Left forelimb (tissue), 1 donor: ENCODE data around the gene AMBN.

Source experiments
- DNase-seq: peaks from one replicate; pipeline ENCODE4 v3.0.0-alpha.2; 2018; ENCODE audit warnings: low spot score

Gene AMBN, protein sequence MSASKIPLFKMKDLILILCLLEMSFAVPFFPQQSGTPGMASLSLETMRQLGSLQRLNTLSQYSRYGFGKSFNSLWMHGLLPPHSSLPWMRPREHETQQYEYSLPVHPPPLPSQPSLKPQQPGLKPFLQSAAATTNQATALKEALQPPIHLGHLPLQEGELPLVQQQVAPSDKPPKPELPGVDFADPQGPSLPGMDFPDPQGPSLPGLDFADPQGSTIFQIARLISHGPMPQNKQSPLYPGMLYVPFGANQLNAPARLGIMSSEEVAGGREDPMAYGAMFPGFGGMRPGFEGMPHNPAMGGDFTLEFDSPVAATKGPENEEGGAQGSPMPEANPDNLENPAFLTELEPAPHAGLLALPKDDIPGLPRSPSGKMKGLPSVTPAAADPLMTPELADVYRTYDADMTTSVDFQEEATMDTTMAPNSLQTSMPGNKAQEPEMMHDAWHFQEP

DNA sequence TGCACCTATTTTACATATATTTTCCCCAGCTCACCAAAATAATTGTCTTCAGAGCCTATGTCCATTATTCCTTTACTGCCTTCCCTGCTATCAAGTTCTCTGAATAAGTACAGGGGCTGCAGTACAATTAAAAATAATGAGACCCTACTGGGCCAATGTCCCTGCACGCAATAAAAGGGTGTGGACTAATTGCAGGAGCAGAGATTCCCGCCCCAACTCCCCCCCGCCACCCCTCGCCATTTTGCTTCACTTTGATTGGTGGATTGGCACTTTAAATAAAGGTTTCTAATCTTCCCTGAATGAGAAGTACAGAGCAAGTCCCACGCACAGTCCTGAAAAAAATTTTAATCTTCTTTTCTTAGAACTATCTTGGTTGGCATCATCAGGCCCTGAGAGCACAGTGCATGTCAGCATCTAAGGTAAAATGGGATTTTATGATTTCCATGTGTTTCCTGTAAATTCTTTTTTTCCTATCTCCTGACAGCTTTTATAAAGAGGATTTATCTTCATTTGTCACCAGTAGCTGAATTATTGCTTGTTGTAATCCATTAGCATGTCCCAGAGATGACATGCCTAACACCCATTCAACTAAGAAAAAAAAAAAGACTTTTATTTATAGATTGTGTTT, at the start of gene AMBN:
Gene AMBN (plus strand): TSS at position 302 of the 628 bp plus-strand sequence. CDS start 103 bp downstream, at position 405.
- DNase-seq, result no peak

DNA sequence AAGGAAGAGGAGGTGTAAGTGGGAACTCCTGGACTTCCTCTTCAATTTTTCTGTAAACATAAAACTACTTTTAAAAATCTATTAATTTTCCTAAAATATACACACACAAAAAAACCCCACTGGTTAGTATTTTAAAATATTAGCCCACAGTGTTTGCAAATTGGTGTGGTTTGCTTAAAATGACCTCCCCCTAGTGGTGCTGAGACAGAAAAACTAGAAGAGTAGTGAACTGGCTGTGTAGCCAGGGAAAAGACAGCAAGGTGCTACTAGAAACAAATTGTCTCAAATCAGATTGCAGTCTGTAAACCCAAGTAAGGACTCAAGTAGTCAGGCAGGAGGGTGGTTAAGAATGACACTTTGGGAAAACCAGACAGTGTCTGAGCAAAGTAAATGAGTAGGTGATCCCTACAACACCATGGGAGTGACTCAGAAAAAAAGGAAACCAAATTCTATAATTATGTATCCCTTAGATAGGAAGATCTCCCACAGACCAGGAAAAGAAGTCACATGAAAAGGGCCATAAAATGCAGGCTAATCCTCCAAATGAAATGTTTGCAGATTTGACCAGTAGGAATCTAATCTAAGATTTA, 47.7 kb upstream of the AMBN start:
- DNase-seq, result no peak

DNA sequence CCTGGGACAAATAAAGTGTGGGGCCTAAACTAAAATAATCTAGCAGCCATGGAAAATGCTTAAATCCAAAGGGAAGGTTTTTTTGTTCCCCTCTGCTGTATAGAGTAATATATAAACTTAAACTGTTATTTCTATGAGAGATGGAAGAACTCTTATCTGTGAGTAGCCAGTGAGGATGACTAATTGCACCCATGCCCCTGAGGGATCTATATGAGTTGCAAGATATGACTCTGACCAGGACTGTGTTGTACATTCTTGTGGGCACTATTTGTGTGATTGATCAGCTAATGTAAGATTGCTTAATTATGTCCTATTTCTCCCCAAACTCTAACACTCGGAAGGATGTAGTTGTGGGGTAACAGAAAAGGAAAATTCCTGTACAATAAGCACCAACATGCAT, 35.2 kb upstream of the AMBN start:
- no peak for DNase-seq

DNA sequence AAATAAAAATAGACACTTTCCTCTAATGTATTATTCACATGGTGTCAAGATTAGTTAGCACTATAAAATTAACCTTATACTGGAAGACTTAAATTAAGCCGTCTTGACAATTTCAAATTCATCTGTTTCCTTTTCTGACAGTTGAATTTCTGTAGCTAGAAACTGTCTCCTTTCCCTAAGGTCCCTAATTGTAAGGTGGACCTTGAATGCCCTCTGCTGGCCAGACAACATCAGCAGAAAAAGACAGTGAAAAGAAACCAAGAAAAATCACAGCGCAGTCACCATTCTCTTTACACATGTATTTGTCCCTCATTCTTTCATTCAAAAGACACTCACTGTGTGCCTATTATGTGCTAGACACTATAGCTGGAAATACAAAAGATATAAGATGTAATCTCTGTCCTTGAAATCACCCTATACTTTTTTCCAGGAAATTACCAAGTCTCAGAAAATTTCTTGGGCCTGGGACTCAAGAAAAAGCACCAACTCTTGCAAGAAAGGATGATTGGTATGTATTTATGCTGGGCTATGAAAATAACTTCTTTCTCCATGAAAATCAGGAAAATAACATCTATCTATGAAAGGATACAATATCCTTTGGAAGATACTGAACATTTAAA, 32.7 kb upstream of the AMBN start:
- DNase-seq, result no peak

DNA sequence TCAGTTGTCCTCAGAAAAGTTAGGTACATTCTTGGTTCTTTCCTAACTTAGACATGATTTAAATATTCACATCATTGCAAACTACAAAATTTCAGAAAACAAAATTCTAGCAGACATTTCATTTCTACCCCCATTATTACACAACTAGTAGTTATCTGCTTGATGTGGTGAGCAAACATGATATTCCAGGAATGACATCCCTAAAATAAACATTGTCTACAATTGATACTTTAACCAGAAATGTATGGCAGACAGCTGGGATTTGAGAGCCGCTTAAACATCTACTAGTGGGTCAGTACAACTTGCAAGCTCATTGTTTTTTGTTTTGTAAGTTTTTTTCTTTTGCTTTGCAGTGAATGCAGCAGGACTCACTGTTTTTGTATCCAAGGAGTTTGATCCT, 32.1 kb upstream of the AMBN start:
- no peak for DNase-seq

DNA sequence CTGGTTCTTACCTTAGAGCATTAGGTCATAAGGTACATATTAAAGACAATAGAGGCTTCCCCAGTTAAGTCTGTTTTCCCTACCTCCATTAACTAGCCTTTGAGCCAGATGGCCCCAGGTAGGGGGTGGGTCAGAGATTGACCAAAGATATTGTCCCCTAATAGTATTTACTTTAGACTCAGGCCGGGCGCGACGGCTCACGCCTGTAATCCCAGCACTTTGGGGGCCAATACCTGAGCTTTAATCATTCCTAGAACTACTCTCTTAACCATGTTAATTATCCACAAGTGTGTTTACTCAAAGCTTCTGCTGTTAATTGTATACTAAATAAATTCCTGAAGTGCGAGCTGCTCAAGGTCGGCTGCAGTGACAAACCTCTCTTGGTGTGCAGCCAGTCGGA, 28.0 kb upstream of the AMBN start:
- DNase-seq, result no peak

DNA sequence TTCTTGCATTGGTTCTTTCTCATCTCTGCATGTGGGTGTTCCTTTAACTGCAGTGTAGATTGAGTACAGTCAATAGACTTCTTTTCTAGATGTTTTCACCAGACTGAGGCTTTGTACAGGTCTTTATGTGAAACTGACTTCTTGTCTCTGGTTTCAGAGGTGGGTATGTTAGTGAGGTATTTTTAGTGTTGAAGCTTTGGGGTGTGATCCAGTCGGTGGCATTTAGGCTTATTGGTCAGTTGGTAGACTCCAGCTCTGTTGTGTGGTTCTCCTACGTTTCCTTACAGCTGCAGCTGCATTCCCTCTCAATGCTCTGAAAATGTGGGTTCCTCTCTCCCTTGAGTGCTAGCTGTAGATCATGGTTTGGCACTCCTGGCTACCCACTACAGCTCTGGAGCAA, 21.3 kb upstream of the AMBN start:
- DNase-seq, result no peak

DNA sequence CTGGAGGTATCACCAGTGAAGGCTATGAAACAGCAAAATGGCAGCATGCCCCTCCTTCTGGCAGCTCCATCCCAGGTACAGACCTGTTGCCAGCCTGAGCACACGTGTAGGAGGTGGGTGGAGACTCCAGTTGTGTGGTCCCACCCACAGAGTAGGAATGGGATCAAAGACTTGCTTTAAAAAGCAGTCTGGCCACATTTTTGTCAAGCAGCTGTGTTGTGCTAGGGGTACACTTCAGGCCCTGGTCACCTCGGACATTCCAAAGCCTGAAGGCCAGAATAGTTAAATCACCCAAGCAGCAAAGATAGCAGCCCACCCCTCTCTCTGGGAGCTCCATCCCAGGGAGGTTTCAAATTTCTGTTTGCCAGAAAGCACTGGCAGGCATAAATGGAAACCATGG, 20.3 kb upstream of the AMBN start:
- DNase-seq, result no peak

DNA sequence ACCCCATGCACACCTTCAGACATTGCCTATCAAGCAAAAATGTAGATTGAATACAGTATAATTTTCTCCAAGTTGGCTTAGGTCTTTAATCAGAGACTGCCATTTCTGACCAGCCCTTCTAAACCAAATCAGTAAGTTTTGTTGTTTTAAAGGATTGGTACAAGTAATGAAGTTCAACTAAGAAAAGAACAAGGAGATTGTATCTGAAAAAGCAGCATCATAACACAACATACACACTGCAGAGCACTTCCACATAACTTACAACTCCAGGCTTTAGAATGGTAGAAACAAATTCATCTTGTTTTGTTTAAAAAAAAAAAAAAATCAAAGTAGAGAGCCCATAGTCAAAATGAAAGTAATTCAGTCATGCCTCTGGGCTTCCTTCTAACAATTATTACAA, 16.1 kb upstream of the AMBN start:
- DNase-seq, result no peak

DNA sequence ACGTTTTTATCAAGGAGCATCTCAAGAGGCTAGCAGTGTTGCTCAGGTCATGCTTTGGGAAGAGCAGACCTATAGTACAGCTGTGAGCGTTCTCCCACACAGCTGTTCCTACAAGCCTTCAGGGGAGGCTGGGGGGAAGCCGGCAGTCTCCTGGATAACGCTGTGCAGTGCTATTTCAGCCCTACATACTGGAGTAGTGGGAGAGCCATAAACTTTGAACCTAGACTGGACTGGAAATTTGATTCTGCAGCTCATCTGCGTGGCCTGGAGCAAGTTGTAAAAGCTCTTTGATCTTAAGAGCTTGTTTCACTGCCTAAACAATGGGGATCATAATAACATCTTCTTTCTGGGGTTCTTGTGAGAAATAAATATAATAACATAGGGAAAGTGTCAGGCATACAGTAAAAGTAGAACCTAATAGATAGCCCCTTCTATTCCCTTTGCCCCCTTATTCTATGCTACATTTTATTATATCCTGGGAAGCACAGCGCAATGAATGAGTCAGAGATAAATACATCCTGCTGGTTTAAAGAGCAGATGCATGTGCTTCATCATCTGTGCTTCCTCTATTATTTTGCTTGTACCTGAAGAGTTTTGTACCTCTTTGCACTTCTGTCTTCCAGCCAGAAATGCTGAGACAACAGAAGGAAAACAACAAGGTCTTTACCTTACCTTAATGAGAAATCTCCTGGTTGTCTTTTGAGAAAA, 14.7 kb upstream of the AMBN start:
- DNase-seq, result no peak

DNA sequence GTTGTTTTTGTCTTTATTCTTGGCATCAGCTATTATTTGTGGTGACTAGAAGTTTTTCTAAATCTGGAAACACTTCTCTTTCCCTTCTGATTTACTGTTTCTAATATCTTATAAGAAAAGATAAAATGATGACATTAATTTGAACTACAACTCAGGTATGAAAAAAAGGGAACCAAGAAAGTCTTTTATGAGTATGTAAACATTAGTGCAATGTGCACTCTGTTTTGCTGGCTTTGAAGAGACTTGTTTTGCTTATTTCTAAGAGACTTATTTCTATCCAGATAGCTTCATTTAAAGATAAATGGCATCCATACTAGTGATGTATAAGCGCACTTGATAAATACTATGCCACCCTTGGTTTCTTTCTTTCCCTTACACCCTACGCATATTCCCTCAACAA, 10.1 kb upstream of the AMBN start:
- DNase-seq, result no peak

DNA sequence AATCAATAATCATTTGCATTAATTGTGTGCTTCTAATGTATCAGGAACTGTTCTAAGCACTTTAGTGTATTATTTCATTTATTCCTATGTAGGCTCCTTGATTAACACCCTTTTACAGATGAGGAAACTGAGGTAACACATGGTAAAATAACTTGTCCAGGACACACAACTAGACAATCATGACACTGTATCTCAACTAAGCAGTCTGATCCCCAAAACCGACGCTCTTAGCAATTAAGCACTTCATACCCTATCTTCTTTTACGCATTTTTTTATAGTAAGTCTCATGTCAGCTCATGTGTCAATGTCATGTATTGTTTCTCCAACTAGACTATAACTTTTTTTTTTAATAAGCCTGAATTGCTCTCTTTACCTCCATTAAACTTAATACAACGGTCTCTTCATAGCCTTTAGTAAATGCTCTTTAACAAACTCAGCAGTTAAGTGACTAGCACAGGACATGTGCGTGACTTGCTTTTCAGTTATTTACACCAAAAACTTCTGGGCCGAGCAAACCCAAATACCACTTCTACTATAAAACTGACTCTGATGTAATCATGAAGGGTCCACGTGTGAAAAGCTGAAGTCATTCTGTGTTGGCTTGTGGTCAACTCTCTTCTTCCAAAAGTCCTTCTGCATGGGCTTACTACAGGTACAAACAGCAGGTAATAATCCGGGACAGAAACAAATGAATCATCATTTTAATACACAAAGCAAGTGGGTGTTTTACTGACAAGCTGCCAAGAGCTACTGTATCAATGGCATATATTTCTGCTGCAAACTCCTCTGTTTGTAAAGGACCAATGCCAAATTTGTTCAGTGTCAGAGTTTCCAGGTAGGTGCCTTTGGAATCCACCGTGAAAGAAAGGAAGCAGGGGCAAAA, 7.9 kb upstream of the AMBN start:
- DNase-seq, result no peak

DNA sequence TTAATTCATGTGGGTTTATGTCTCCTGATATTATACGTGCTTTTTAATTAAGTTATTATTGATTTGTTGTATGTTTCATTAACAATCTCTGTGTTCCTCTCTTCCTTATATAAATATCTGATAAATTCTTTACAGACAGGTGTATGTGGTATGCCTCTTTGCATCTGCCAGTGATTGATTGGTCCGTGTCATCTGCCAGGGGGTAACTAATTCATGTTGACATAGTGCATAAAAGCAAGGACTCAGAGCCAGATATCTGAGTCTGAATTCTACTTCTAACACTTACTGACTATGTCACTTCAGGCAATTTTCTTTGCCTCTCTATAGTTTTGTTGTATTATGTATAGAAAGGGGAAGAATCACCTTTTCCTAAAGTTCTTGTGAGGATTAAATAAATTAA, 5.2 kb upstream of the AMBN start:
- no peak for DNase-seq

DNA sequence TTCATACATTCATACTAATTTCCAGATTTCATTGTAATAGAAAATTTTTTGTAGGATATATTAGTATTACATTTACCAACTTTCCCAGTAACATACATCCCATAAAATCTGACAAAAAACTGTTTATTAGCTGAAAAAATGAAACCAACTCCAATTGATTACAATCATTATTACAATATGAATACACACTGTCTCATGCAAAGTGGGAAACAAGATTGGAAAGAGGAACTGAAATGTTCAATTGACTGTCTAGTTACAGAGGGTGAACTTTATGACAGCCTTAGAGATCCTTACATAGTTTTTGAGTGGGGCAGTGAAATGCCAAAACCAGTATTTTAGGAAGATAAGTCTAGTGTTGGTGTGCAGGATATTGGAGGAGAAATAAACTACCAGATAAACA, 2.3 kb upstream of the AMBN start:
- DNase-seq, result no peak

DNA sequence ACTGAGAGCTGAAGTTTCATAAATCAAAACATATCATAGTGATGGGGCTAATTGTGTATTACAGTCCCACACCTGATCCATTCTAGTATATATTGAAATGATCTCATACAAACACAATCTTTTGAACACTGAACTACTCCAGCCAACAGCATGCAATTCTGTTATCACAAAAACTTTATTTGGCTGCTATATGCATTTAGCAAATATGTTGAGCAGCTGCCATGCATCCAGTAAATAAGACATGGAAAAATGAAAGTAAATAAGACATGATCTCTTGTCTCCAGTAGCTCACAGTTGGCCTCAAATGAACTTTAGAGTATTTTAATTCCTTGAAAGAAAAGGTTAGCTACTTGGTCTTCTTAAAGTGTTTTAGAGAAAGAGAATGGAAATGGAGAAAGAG, 2.1 kb downstream of the AMBN start:
- no peak for DNase-seq

DNA sequence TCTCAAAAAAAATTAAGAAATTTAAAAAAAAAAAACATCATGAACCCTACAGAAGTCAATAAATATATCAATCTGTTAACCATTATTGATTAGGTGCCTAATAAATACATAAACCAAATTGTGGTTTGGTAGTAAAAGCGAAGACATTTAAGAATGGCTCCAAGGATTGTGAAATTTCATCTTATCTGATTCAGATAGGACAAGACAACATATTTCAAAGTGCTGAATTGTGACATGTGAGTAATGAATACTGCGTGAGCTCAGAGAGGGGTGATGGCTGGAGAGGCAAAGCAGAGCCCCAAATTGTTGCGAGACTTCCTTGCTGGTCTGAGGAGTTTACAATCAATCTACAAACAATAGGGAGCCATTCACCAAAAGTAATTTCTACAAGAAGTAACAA, 8.2 kb downstream of the AMBN start:
- no peak for DNase-seq

DNA sequence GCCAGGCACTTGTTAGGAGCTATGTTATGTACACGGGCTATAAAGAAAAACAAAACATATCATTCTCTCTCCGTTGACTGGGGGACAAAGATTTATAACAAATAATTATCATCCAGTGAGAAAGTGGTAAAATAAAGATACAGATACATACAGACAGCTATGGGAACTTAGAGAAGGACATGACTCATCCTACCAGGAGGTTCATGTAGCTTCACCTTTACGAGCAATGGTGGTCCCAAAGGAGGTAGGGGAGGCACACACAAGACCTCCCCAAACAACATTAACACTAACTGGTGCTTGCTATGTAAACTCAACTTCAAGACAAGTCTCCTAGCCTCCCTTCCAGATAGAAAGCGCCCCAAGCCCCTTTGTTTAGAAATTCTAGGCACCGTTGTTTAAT, 8.9 kb downstream of the AMBN start:
- no peak for DNase-seq

DNA sequence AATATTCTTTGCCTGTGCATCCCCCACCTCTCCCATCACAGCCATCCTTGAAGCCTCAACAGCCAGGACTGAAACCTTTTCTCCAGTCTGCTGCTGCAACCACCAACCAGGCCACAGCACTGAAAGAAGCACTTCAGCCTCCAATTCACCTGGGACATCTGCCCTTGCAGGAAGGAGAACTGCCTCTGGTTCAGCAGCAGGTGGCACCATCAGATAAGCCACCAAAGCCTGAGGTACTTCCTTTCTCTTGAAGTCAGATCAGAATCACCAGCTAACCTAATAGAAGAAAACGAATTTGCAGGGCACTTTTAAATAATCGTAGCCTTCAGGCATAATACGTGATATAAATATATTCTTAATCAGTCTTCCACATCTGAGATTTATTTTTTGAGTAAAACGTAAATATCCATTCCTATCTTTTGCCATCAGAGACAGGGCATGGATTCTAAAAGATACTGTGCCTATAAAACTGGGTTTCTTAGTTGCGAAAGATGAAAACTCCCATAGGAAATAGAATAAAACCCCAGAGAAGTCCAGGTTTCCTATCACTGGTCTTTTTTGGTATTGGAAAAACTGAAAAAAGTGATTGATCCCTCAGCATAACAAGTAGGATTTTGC, 9.5 kb downstream of the AMBN start:
- DNase-seq, result no peak

DNA sequence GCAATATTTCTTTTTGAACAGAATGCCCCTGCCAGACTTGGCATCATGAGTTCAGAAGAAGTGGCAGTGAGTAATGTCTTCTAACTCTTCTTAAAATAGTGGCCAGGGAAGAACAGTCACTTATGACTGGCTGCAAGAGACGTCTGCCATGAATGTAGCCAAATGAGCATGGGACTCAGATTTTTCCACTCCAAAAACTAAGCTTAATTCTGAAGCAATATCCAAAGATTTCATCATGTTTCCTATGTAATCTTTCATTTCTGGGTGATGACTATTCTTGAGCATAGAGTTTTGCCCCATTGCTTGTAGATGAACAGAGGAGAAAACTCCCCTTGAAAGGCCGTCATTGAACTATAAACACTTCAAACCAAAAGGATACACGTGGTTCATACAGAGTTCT, 11.8 kb downstream of the AMBN start:
- DNase-seq, result no peak

DNA sequence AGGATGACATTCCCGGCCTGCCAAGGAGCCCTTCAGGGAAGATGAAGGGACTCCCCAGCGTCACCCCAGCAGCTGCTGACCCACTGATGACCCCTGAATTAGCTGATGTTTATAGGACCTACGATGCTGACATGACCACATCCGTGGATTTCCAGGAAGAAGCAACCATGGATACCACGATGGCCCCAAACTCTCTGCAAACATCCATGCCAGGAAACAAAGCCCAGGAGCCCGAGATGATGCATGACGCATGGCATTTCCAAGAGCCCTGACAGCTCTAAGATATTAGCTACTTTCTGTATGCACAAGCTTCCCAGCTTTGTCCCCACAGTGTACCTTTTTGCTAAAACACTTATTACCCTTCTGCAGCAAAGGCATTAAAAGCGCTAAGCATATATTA, 14.4 kb downstream of the AMBN start:
- DNase-seq, result no peak

DNA sequence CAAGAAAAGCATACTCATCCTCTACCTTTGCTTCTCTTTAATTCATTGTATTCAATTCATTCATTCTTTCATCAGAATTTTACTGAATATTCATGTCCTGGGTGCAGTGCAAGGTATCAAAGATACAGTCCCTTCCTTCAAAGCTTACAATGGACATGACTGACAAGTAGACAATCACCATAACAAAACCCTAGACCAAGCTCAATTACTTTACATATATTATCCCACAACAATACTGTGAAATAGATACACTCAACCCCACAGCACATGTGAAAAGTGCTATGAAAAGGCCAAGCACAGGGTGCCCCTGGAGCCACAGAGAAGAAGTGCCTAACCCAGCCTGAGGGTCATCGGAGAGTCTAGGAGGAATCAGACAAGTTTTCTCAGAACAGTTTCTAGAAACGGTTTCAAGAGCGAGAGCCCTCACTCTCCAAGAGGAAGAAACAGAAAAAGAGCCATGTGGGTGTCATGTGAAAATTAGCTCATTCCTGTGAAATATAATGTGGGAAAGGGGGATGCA, 15.3 kb downstream of the AMBN start:
- no peak for DNase-seq
